Astrocyte (in vitro differentiated cells and primary cell): ENCODE results near the gene TGFBI. TPM values are rescaled to one million over a fixed set of nuclear protein-coding genes. Genes with fewer than 3 reads are reported as not detected.

Experiments used
- DNase-seq: peaks from one replicate; pipeline ENCODE4 v3.0.0-alpha.2; 2010; ENCODE audit warnings: low read depth
- FAIRE-seq: peaks from 2 replicates; lab custom pipeline; 2011; peaks lifted over from hg19 to GRCh38; lab: Jason Lieb, UNC
- H2AFZ ChIP-seq: 2 replicates; pipeline ENCODE4 v1.6.0; 2012; ENCODE audit warnings: low read depth, low read length, inconsistent platforms
- H3K27ac ChIP-seq: 2 replicates; pipeline ENCODE4 v1.5.1; 2011; ENCODE audit warnings: low read depth, low read length, inconsistent platforms
- H3K27me3 ChIP-seq: 2 replicates; pipeline ENCODE4 v1.6.0; 2011; ENCODE audit warnings: low read length, inconsistent platforms; ENCODE audit not compliant: insufficient read depth
- H3K36me3 ChIP-seq: 2 replicates; pipeline ENCODE4 v1.5.1; 2011; ENCODE audit warnings: low read length, inconsistent platforms; ENCODE audit not compliant: insufficient read depth
- H3K4me1 ChIP-seq: 2 replicates; pipeline ENCODE4 v1.5.1; 2011; ENCODE audit warnings: low read length, inconsistent platforms; ENCODE audit not compliant: insufficient read depth
- H3K4me2 ChIP-seq: 2 replicates; pipeline ENCODE4 v1.6.0; 2012; ENCODE audit warnings: low read length, inconsistent platforms
- H3K4me3 ChIP-seq: 2 replicates; pipeline ENCODE4 v1.5.1; 2011; ENCODE audit warnings: low read depth, mild to moderate bottlenecking, low read length, inconsistent platforms; ENCODE audit not compliant: insufficient read depth
- H3K79me2 ChIP-seq: 2 replicates; pipeline ENCODE4 v1.6.0; 2012; ENCODE audit warnings: mild to moderate bottlenecking, low read length, inconsistent platforms; ENCODE audit not compliant: insufficient read depth
- H3K9ac ChIP-seq: 2 replicates; pipeline ENCODE4 v1.6.0; 2012; ENCODE audit warnings: mild to moderate bottlenecking, low read length, inconsistent platforms
- H3K9me3 ChIP-seq: 2 replicates; pipeline ENCODE4 v1.5.1; 2012; ENCODE audit warnings: low read depth, mild to moderate bottlenecking, low read length, inconsistent platforms; ENCODE audit not compliant: insufficient read depth
- H4K20me1 ChIP-seq: 2 replicates; pipeline ENCODE4 v1.6.0; 2012; ENCODE audit warnings: low read length, inconsistent platforms; ENCODE audit not compliant: insufficient read depth
- H3K27ac Mint-ChIP-seq: one replicate; pipeline ENCODE4 v1.8.0; 2021; ENCODE audit warnings: mild to moderate bottlenecking, mixed read lengths; ENCODE audit not compliant: unreplicated experiment
- H3K27me3 Mint-ChIP-seq: one replicate; pipeline ENCODE4 v1.8.0; 2021; ENCODE audit warnings: low read depth, mixed read lengths; ENCODE audit not compliant: unreplicated experiment
- H3K36me3 Mint-ChIP-seq: one replicate; pipeline ENCODE4 v1.8.0; 2021; ENCODE audit warnings: low read depth, mixed read lengths; ENCODE audit not compliant: unreplicated experiment
- H3K4me1 Mint-ChIP-seq: one replicate; pipeline ENCODE4 v1.8.0; 2021; ENCODE audit warnings: low read depth, mixed read lengths; ENCODE audit not compliant: unreplicated experiment
- H3K4me3 Mint-ChIP-seq: one replicate; pipeline ENCODE4 v1.8.0; 2021; ENCODE audit warnings: mild to moderate bottlenecking, moderate library complexity, mixed read lengths; ENCODE audit not compliant: unreplicated experiment
- H3K9me3 Mint-ChIP-seq: one replicate; pipeline ENCODE4 v1.8.0; 2021; ENCODE audit warnings: mild to moderate bottlenecking, mixed read lengths; ENCODE audit not compliant: unreplicated experiment
- EZH2 ChIP-seq: IDR thresholded peaks from 2 replicates; pipeline ENCODE4 v1.6.1; 2012; ENCODE audit warnings: mild to moderate bottlenecking, low read length, inconsistent platforms; ENCODE audit not compliant: insufficient read depth
- total RNA-seq: library from RNA; stranded (reverse); gene quantifications from 2 replicates; pipeline ENCODE4 v1.2.1, GENCODE V29; 2021
- TF ChIP-seq, protein P1 (sequence below): IDR thresholded peaks from 2 replicates; pipeline ENCODE4 v1.5.1; 2011; ENCODE audit warnings: low read depth, mild to moderate bottlenecking, inconsistent platforms, low read length, moderate library complexity; ENCODE audit not compliant: insufficient read depth

TGFBI gene
- total RNA-seq, 1 donor from 2014 or later, result 1,145 TPM

DNA sequence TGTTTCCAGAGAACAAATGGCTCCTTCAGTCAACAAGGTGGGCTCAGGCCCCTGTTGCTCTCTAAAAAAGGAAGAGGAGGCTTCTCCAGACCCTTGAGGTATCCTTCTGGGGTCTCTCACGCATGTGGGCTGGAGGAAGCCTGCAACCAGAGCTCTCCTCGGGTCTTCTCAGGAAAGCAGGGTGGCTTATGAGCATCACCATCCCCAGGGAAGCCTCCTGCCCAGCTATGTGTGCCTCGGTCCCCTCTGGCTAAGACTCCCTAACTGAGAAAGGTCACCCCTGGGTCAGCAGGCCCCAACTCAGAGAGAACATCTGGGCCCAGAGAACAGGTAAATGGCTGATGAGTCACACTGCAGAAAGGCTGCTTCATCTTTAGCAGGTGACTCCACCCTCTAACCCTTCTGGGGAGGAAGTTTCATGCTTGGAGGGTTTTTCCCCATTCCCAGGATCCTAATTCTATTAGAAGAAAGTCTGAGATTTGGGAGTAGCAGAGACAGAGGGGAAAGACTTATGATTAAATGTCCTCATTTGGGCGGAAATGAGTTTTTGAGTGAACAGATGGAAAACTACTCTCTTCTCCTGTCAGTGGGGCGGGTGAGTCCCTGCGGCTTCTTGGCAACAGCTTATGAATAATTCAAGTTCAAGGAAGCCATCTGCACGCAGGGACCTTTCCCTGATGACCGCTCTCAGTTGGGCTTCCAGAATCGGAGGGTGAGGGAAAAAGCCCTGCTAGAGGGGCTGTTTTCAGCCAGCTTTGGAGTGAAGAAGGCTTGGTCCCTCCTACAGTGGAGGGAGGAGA, 41.9 kb downstream of the TGFBI start:
- Mint-ChIP-seq H3K27me3 (no peaks in the 10 kb centered on the region), H3K4me1 (peaks cover 13% of the 10 kb centered on the region), H3K4me3 (no peak overlapping the region), H3K36me3 (peaks cover 12% of the 10 kb centered on the region), H3K9me3 (no peaks in the 10 kb centered on the region), H3K27ac (no peak overlapping the region)
- DNase-seq (no peak), FAIRE-seq (no peak)
- Histone ChIP-seq H2AFZ (no peak overlapping the region), H3K36me3 (peaks cover 34% of the 10 kb centered on the region), H4K20me1 (peaks cover 40% of the 10 kb centered on the region), H3K4me2 (no peak overlapping the region), H3K4me1 (no peaks in the 10 kb centered on the region), H3K79me2 (no peaks in the 10 kb centered on the region), H3K9me3 (no peaks in the 10 kb centered on the region), H3K4me3 (no peak overlapping the region), H3K27ac (no peak overlapping the region), H3K27me3 (no peaks in the 10 kb centered on the region), H3K9ac (no peak overlapping the region)
- TF ChIP-seq EZH2, result no peak
- TF ChIP-seq, protein P1, sequence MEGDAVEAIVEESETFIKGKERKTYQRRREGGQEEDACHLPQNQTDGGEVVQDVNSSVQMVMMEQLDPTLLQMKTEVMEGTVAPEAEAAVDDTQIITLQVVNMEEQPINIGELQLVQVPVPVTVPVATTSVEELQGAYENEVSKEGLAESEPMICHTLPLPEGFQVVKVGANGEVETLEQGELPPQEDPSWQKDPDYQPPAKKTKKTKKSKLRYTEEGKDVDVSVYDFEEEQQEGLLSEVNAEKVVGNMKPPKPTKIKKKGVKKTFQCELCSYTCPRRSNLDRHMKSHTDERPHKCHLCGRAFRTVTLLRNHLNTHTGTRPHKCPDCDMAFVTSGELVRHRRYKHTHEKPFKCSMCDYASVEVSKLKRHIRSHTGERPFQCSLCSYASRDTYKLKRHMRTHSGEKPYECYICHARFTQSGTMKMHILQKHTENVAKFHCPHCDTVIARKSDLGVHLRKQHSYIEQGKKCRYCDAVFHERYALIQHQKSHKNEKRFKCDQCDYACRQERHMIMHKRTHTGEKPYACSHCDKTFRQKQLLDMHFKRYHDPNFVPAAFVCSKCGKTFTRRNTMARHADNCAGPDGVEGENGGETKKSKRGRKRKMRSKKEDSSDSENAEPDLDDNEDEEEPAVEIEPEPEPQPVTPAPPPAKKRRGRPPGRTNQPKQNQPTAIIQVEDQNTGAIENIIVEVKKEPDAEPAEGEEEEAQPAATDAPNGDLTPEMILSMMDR, result no peak

DNA sequence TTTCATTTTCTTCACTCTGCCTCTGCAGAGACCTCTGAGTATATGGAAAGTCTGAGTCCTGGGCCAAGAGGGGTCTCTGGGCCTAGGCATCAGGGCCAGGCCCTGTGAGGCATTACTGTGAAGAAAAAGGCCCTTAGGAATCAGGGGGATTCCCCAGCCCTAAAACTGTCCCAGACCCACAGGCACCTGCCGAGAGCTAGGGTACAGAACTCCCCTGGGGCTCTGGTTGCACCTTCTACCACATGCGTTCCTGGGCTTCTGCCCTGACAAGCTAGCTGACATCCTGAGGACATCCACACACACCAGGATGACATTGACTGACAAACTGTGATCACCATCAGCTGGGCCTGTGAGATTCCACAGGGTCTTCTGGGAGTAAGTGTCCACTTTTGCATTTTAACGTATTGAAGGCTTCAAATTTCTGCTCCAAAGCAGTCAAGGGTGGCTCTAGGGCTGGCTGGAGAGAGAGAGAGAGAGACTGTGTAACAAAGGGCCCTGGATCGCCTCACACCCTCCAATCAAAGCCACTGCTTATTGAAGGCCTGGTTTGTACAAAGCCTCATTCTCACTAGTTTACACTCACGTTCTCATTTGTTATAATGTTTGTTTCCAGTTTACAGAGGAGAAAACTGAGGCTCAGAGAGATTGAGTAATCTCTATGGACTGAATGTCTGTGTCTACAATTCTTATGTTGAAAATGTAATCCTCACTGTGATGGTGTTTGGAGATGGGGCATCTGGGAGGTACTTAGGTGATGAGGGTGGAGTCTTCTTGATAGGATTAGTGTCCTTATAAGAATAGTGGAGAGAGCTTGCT, 45.1 kb downstream of the TGFBI start:
- H2AFZ ChIP-seq, result no peak overlapping the region
- TF ChIP-seq, protein P1, result no peak
- TF ChIP-seq EZH2, result no peak
- no peaks in the 10 kb centered on the region for H3K4me1 Mint-ChIP-seq

More for the DNA sequence above, 45.1 kb downstream of the TGFBI start:
- Mint-ChIP-seq H3K4me3 (no peak overlapping the region), H3K36me3 (peaks cover 11% of the 10 kb centered on the region), H3K9me3 (no peaks in the 10 kb centered on the region), H3K27ac (no peak overlapping the region), H3K27me3 (peaks cover 4% of the 10 kb centered on the region)
- H3K79me2 ChIP-seq, result no peaks in the 10 kb centered on the region
- peaks cover 21% of the 10 kb centered on the region for H4K20me1 ChIP-seq
- H3K36me3 ChIP-seq, result peaks cover 23% of the 10 kb centered on the region
- no peaks in the 10 kb centered on the region for H3K4me1 ChIP-seq
- no peak overlapping the region for H3K9ac ChIP-seq
- H3K9me3 ChIP-seq, result no peaks in the 10 kb centered on the region
- H3K4me3 ChIP-seq, result no peak overlapping the region
- no peak overlapping the region for H3K4me2 ChIP-seq
- DNase-seq (no peak), FAIRE-seq (no peak)
- H3K27me3 ChIP-seq, result no peaks in the 10 kb centered on the region
- no peak overlapping the region for H3K27ac ChIP-seq
